Prostate gland (tissue), 2 donors: ENCODE data around the gene LRIT1.

Source experiments
- CTCF ChIP-seq, 4 experiments: fragments of 200-600 bp in 2 of 4; fragments of 450-650 bp in 2 of 4; sonication (generic) in 2 of 4; IDR thresholded peaks; 1 replicate in 3 of 4; 2 replicates in 1 of 4; pipeline ENCODE4 v1.5.1; 2016 to 2019; ENCODE audit warnings: antibody characterized with exemption in 4 of 4, mild to moderate bottlenecking in 2 of 4, moderate library complexity in 2 of 4
- POLR2A ChIP-seq: fragments of 450-650 bp; IDR thresholded peaks from one replicate; pipeline ENCODE4 v1.6.1; 2016; ENCODE audit warnings: antibody characterized with exemption, mild to moderate bottlenecking
- POLR2AphosphoS5 ChIP-seq: sonication (generic); formaldehyde crosslinking; IDR thresholded peaks from one replicate; pipeline ENCODE4 v1.6.1; 2017; ENCODE audit warnings: antibody characterized with exemption

- TF ChIP-seq CTCF (IDR thresholded peaks at IDR 0.05) = no peak
- no peak for TF ChIP-seq POLR2AphosphoS5
- no peak for TF ChIP-seq POLR2A
Observed at GRCh38 chr10:84216834-84217233, 24.5 kb downstream of the LRIT1 start.
